AG04449 (cell line): ENCODE results near the gene RBM6.
"Not testable (repeated sequence)": the region's sequence is repeated elsewhere in the genome, so short reads cannot be mapped to it uniquely, and the experiment has no call there.

Experiments
- CTCF ChIA-PET: fragments of 350-600 bp; formaldehyde crosslinking; extraction: SDS; loops from one replicate; lab custom pipeline; 2021; ENCODE audit warnings: antibody characterized with exemption; lab: Yijun Ruan, JAX
- POLR2A ChIA-PET: fragments of 400-600, 350-600 bp; formaldehyde crosslinking; extraction: SDS; loops from one replicate; lab custom pipeline; 2020; ENCODE audit warnings: antibody characterized with exemption, inconsistent platforms; lab: Yijun Ruan, JAX
- DNase-seq: peaks from one replicate; pipeline ENCODE4 v3.0.0-alpha.2; 2010; ENCODE audit warnings: low read depth, low spot score
- H3K4me3 ChIP-seq: 2 replicates; pipeline ENCODE4 v1.5.1; 2011; ENCODE audit warnings: low read depth, mild to moderate bottlenecking, control low read depth, low read length
- CTCF ChIP-seq: IDR thresholded peaks from one replicate; pipeline ENCODE4 v1.5.1; 2011; ENCODE audit warnings: mild to moderate bottlenecking, moderate library complexity, low read length, control low read depth, inconsistent platforms; ENCODE audit not compliant: insufficient read depth; ENCODE audit errors: missing control alignments

The RBM6 gene

GRCh38 chr3:50078091-50078490 is 138.1 kb downstream of the RBM6 start:
- no peak for TF ChIP-seq CTCF
- ChIA-PET POLR2A (no interaction called here), CTCF (interaction anchor here (1.0 kb wide), 1 partner anchor 42 kb away, joined by 3 read pairs; no protein-coding TSS in a partner anchor)
- DNase-seq: no peak
- H3K4me3 ChIP-seq: no peak overlapping the region

GRCh38 chr3:50078622-50079021 is 138.7 kb downstream of the RBM6 start:
- no peak for DNase-seq
- TF ChIP-seq CTCF: no peak

GRCh38 chr3:50084951-50085350 is 145.0 kb downstream of the RBM6 start:
- CTCF ChIA-PET, POLR2A ChIA-PET, DNase-seq, H3K4me3 ChIP-seq: not testable (repeated sequence)

More at GRCh38 chr3:50078622-50079021, 138.7 kb downstream of the RBM6 start:
- ChIA-PET CTCF (interaction anchor here (1.0 kb wide), 1 partner anchor 42 kb away, joined by 3 read pairs; no protein-coding TSS in a partner anchor), POLR2A (no interaction called here)
- H3K4me3 ChIP-seq: no peak overlapping the region

- ChIA-PET POLR2A (interaction anchor here (1.4 kb wide), 1 partner anchor 149 kb away, joined by 5 read pairs; the partner anchor contains the start of gene RBM6), CTCF (interaction anchor here (0.8 to 1.4 kb wide), 2 partner anchors 11 to 13 kb away, joined by 3 read pairs; no protein-coding TSS in a partner anchor)
- peak; percentile 60 for DNase-seq
- H3K4me3 ChIP-seq: peak within 1 kb of the TSS; percentile 99
- TF ChIP-seq CTCF: no peak
Observed at GRCh38 chr3:50088725-50089608, 149.0 kb downstream of the RBM6 start, which contains the start of gene RBM5. Gene RBM5 (plus strand): TSS chr3:50088919. CDS start chr3:50090435, 1,516 bp downstream.

GRCh38 chr3:50089609-50089945 is 149.6 kb downstream of the RBM6 start:
- POLR2A ChIA-PET: interaction anchor here (1.4 kb wide), 1 partner anchor 150 kb away, joined by 5 read pairs; the partner anchor contains the start of gene RBM6
- CTCF ChIA-PET: interaction anchor here (0.8 to 1.7 kb wide), 6 partner anchors 11 to 102 kb away, joined by 3 to 4 read pairs (median 3); no protein-coding TSS in a partner anchor
- H3K4me3 ChIP-seq: peak overlapping the region; percentile 99
- DNase-seq: no peak
- no peak for TF ChIP-seq CTCF

GRCh38 chr3:50090984-50091383 is 151.0 kb downstream of the RBM6 start:
- no peak for DNase-seq
- peak overlapping the region; percentile 99; the same call in 1 of the 2 replicates for H3K4me3 ChIP-seq
- ChIA-PET CTCF (interaction anchor here (1.4 to 1.7 kb wide), 2 partner anchors 23 to 104 kb away, joined by 3 to 4 read pairs; no protein-coding TSS in a partner anchor), POLR2A (no interaction called here)
- TF ChIP-seq CTCF: no peak
